Measurements from ENCODE around the gene HOXB6. TPM values are rescaled to one million over a fixed set of nuclear protein-coding genes. Genes with fewer than 3 reads are reported as not detected.

HOXB6 gene
- total RNA-seq, 2 donors from 2014 or later: 0.82 to 2.6 TPM

DNA sequence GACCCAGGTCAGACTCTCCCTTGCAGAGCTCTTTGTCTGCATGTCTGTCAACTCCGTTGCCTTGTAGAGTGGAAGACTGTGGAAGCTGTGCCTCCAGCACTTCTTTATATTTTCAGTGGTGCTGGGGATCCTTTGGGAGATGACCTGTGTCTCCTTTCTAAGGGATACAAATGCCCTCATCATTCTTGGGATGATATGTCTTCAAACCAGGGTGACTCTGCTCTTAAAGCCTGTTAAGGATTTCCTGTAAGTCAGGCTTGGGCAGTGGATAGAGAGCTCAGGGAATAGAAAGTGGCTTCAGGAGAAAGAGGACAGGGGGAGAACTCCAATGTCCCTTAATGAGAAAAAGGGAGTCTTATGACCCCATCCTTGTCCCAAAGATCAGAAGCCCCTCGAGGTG lies 16.3 kb downstream of the HOXB6 start:
- no peak for DNase-seq (ENCODE audit: low spot score)
- no peaks in the 10 kb centered on the region for H3K9me3 ChIP-seq
- peaks cover 0 to 41% of the 10 kb centered on the region in 2 donors for H3K4me1 ChIP-seq
- H3K4me3 ChIP-seq: no peak overlapping the region
- TF ChIP-seq, protein P1, sequence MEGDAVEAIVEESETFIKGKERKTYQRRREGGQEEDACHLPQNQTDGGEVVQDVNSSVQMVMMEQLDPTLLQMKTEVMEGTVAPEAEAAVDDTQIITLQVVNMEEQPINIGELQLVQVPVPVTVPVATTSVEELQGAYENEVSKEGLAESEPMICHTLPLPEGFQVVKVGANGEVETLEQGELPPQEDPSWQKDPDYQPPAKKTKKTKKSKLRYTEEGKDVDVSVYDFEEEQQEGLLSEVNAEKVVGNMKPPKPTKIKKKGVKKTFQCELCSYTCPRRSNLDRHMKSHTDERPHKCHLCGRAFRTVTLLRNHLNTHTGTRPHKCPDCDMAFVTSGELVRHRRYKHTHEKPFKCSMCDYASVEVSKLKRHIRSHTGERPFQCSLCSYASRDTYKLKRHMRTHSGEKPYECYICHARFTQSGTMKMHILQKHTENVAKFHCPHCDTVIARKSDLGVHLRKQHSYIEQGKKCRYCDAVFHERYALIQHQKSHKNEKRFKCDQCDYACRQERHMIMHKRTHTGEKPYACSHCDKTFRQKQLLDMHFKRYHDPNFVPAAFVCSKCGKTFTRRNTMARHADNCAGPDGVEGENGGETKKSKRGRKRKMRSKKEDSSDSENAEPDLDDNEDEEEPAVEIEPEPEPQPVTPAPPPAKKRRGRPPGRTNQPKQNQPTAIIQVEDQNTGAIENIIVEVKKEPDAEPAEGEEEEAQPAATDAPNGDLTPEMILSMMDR (IDR thresholded peaks at IDR 0.05): no peak
- H3K27ac ChIP-seq: no peak overlapping the region
- H3K27me3 ChIP-seq: peaks cover 26 to 41% of the 10 kb centered on the region in 2 donors
- no peaks in the 10 kb centered on the region for H3K36me3 ChIP-seq

DNA sequence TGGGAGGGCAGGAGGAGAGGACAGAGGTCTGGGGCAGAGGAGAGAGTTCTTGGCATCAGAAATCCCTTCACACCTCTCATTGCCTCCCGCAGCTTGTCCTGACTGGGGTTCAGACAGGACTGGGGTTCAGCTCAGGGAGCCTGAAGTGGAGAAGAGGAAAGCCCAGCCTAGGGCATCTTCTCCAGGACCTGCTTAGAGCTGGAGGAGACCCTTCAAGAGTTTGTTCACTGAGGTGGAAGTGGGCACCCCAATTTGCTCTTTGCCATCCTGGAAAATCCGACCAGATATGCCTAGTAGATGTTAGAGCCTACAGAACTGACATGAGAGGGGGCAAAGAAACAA lies 16.7 kb downstream of the HOXB6 start:
- Histone ChIP-seq H3K4me1 (peaks cover 0 to 36% of the 10 kb centered on the region in 2 donors), H3K4me3 (no peak overlapping the region), H3K36me3 (no peaks in the 10 kb centered on the region), H3K9me3 (no peaks in the 10 kb centered on the region), H3K27me3 (peaks cover 23 to 37% of the 10 kb centered on the region in 2 donors), H3K27ac (no peak overlapping the region)
- DNase-seq (ENCODE audit: low spot score): no peak
- TF ChIP-seq, protein P1 (IDR thresholded peaks at IDR 0.05): no peak

DNA sequence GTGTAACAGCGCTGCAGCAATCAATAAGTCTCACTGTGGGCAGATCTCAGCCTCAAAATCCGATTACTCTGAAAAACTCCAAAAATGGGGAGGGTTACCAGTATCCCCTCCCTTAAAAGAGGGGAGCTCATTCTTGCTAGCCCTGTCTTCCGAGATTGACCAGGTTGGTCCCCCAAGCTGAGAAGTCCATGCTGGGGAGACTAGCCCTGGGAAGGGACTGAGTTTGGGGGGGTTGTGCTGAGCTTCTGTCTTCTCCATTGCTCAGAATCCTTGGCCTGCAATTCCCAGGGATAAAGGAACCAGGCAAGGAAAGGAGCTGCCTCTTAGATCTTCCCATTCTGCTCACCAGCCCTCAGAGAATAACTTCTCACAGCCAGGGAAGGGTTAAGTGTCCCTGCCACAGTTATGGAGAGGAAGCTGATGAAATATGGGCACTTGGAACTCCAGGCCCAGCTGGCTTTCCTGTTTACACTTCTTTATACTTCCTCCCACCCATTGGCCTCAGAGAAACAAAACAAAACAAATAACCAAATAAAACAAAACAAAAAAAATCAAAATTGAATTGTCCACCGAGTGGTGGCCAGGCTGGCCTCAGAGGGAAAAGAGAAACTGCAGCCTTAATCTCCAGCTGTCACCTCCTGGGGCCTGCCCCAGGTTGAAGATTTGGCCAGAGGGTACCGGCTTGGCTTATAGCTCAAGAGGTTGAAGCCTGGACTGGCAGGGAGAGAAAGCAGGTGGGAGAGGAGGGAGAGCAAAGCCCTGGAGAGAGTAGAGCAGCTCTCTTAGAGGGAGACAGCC lies 17.3 kb downstream of the HOXB6 start:
- H3K27ac ChIP-seq: no peak overlapping the region
- DNase-seq (ENCODE audit: low spot score): no peak
- no peaks in the 10 kb centered on the region for H3K9me3 ChIP-seq
- H3K4me1 ChIP-seq: peaks cover 0 to 31% of the 10 kb centered on the region in 2 donors
- peaks cover 27 to 39% of the 10 kb centered on the region in 2 donors for H3K27me3 ChIP-seq
- H3K4me3 ChIP-seq: no peak overlapping the region
- TF ChIP-seq, protein P1 (IDR thresholded peaks at IDR 0.05): no peak
- H3K36me3 ChIP-seq: no peaks in the 10 kb centered on the region

DNA sequence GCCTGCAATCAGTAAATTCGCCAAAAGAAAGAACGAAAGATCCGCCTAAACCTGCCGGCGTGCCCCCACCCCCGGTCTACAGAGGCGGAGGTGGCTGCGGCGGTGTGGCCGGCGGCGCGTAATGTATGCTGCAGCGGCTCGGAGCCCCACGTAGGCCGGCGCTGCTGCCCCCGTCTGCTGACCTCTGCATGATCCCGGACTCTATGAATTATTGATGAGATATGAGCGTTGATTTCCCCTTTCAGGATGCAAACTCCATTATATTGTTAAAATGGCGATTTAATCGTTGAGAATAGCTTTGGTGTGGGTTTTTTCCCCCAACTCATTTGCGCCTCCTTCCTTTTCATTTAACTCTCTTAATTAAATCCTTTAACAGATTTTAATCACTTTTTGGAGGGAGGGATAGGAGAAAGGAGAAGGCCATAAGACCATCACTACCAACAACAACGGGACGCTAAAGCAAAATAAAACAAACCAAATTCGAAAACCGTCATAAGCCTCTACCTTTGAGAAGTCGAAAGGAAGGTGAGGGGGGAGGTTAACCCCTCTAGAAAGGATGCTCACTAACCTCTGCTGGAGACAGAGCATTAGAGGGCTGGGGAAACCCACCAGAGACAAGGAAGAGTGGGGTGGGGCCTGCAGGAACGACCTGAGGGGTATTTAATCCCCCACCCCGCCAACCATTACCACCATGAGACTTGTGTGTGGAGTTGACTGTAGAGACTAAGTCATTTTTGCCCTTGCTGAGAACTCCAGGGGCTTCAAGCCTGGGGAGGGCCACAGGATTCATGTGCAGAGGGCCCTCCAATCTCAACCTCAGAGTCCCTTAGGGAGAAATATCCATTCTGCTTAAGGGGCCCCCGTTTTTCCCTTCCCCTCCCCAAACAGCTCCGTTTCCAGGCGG lies 18.2 kb downstream of the HOXB6 start:
- Histone ChIP-seq H3K27ac (peak overlapping the region; percentile 45 to 53), H3K36me3 (no peaks in the 10 kb centered on the region), H3K27me3 (peaks cover 29 to 44% of the 10 kb centered on the region in 2 donors), H3K4me1 (peaks cover 0 to 34% of the 10 kb centered on the region in 2 donors), H3K9me3 (no peaks in the 10 kb centered on the region), H3K4me3 (peak overlapping the region in 1 of 2 donors; percentile 57)
- TF ChIP-seq, protein P1 (IDR thresholded peaks at IDR 0.05): no peak
- no peak for DNase-seq (ENCODE audit: low spot score)

DNA sequence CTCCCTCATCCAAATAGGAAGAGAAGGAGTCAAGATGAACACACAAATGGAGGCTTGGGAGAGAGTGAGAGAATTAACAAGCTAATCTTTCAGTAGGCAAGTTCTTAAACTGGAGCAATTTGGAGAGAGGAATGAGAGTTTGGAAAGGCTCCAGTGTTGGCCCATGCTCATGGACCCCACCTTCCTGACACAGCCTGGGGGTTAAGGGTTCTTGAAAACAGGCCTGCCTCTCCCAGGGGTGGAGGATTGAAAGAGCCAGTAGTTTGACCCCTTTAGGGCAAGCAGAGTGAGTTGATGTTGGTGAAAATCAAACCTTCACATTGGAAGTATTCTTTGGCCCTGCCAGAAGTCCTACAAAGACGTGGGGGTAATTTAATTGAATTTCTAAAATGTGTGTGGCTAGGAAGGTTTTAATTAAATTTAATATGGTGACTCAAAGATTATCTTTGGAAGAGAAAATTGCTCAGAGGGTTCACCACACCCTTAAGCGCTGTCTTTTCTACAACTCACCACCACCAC lies 20.5 kb downstream of the HOXB6 start:
- Histone ChIP-seq H3K9me3 (no peaks in the 10 kb centered on the region), H3K27me3 (peaks cover 42 to 51% of the 10 kb centered on the region in 2 donors), H3K4me3 (no peak overlapping the region), H3K4me1 (peaks cover 0 to 35% of the 10 kb centered on the region in 2 donors), H3K27ac (no peak overlapping the region), H3K36me3 (no peaks in the 10 kb centered on the region)
- no peak for DNase-seq (ENCODE audit: low spot score)
- TF ChIP-seq, protein P1 (IDR thresholded peaks at IDR 0.05): no peak

Measured in right atrium auricular region (tissue), 2 donors.